GM19025 (cell line): ENCODE measurements around the gene FHIT.

ENCODE experiments used
- ATAC-seq: cut with Tn5 transposase; IDR thresholded peaks from one replicate; pipeline ENCODE4 v1.9.1; 2021; ENCODE audit warnings: mild to moderate bottlenecking, low read depth, moderate library complexity; ENCODE audit not compliant: unreplicated experiment

Gene FHIT

GRCh38 chr3:61132062-61132461 is 119.2 kb downstream of the FHIT start:
- ATAC-seq, result no peak

GRCh38 chr3:61118830-61119229 is 132.4 kb downstream of the FHIT start:
- ATAC-seq, result no peak

GRCh38 chr3:61117045-61117898 is 134.0 kb downstream of the FHIT start:
- ATAC-seq, result no peak

GRCh38 chr3:61114316-61114953 is 136.8 kb downstream of the FHIT start:
- ATAC-seq, result no peak

GRCh38 chr3:61111825-61112224 is 139.4 kb downstream of the FHIT start:
- ATAC-seq, result no peak

GRCh38 chr3:61110576-61110975 is 140.7 kb downstream of the FHIT start:
- no peak for ATAC-seq

- ATAC-seq, result no peak
Observed at GRCh38 chr3:61108247-61109019, 142.8 kb downstream of the FHIT start.

GRCh38 chr3:61094608-61095007 is 156.6 kb downstream of the FHIT start:
- ATAC-seq, result no peak

- ATAC-seq, result no peak
Observed at GRCh38 chr3:61093364-61093763, 157.9 kb downstream of the FHIT start.

GRCh38 chr3:61092870-61093269 is 158.4 kb downstream of the FHIT start:
- ATAC-seq, result no peak

GRCh38 chr3:61090389-61091169 is 160.7 kb downstream of the FHIT start:
- no peak for ATAC-seq

- no peak for ATAC-seq
Observed at GRCh38 chr3:61087465-61087864, 163.8 kb downstream of the FHIT start.

GRCh38 chr3:61081554-61081953 is 169.7 kb downstream of the FHIT start:
- ATAC-seq, result no peak

GRCh38 chr3:61080737-61081445 is 170.4 kb downstream of the FHIT start:
- no peak for ATAC-seq

GRCh38 chr3:61078048-61078752 is 173.1 kb downstream of the FHIT start:
- ATAC-seq, result no peak

- no peak for ATAC-seq
Observed at GRCh38 chr3:61077551-61077950, 173.7 kb downstream of the FHIT start.

- ATAC-seq, result no peak
Observed at GRCh38 chr3:61074783-61075182, 176.5 kb downstream of the FHIT start.

GRCh38 chr3:61073566-61074165 is 177.6 kb downstream of the FHIT start:
- no peak for ATAC-seq

- ATAC-seq, result no peak
Observed at GRCh38 chr3:61068084-61068483, 183.2 kb downstream of the FHIT start.
